HG03571 (cell line): Measurements from ENCODE around the gene TMIE.

Experiments
- ATAC-seq: cut with Tn5 transposase; IDR thresholded peaks from one replicate; pipeline ENCODE4 v1.9.1; 2021; ENCODE audit not compliant: unreplicated experiment

TMIE gene

DNA sequence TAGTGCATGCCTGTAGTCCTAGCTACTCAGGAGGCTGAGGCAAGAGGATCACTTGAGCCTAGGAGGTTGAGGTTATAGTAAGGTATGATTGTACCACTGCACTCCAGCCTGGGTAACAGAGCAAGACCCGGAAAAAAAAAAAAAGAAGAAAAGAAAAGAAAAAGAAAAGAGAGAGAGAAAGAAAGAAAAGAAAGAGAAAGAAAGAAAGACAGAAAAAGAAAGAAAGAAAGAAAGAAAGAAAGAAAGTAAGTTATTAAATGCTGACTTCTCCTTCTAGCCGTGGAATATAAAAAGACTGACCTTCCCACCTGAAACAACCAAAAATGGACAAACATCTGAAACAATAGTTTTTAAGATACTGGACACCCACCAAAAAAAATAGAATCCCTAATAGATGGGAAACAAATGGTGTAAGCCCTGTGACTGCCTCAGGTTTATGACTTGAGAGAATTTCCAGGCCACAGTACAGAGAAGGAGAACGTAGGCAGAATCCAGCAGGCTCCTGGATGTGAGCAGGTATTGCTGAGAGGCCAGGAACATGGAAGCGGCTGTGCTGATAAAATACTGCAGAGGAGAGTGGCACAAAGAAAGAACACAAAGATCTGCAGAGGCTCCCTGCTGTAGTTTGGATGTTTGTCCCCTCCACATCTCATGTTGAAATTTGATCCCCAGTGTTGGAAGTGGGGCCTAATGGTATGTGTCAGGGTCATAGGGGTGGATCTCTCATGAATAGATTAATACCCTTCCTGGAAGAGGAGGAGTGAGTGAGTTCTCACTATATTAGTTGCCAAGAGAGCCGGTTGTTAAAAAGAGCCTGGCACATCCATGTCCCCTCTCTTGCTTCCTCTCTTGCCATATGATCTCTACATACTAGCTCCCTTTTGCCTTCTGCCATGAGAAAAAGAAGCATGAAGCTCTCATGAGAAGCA, 58.3 kb downstream of the TMIE start:
- no peak for ATAC-seq
